HG03457 (cell line): ENCODE data around the gene ALG10.
A peak's percentile ranks its signal among the peaks of the same experiment; 100 is the strongest.
"Not testable (repeated sequence)": the region's sequence is repeated elsewhere in the genome, so short reads cannot be mapped to it uniquely, and the experiment has no call there.

Experiments used
- ATAC-seq: cut with Tn5 transposase; IDR thresholded peaks from one replicate; pipeline ENCODE4 v1.9.1; 2021; ENCODE audit warnings: moderate number of reproducible peaks; ENCODE audit not compliant: unreplicated experiment

ALG10 gene, protein sequence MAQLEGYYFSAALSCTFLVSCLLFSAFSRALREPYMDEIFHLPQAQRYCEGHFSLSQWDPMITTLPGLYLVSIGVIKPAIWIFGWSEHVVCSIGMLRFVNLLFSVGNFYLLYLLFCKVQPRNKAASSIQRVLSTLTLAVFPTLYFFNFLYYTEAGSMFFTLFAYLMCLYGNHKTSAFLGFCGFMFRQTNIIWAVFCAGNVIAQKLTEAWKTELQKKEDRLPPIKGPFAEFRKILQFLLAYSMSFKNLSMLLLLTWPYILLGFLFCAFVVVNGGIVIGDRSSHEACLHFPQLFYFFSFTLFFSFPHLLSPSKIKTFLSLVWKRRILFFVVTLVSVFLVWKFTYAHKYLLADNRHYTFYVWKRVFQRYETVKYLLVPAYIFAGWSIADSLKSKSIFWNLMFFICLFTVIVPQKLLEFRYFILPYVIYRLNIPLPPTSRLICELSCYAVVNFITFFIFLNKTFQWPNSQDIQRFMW

DNA sequence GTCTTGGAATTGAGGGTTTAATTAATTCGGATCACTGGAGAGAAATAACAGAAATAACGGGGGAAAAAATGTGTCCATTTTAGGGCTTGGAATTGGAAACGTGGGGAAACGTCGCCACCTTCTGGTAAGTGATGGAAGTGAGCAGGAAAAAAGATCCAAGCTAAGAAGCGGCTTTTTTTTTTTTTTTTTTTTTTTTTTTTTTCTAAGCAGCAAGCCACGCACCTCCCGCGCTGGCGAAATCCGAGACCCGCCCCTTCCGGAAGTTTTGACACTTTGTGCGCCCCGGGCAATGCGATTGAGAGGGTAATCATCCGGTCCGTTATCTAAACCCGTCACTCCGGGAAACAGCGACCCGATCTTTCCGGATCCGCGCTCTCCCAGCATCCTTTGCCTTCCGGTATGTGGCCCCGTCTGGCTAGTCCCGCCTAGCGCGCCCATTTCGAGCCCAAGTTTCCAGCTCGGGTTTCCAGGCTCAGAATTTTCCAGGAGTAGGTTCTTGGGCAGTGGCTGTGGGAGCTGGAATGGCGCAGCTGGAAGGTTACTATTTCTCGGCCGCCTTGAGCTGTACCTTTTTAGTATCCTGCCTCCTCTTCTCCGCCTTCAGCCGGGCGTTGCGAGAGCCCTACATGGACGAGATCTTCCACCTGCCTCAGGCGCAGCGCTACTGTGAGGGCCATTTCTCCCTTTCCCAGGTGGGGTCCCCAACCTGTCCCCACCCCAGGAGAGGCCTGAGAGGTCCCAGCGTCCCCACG lies at the start of gene ALG10:
ALG10 (plus strand) TSS at position 418 of the 752 bp plus-strand sequence; CDS start at position 522, 104 bp downstream.
- ATAC-seq, result peak; percentile 100

DNA sequence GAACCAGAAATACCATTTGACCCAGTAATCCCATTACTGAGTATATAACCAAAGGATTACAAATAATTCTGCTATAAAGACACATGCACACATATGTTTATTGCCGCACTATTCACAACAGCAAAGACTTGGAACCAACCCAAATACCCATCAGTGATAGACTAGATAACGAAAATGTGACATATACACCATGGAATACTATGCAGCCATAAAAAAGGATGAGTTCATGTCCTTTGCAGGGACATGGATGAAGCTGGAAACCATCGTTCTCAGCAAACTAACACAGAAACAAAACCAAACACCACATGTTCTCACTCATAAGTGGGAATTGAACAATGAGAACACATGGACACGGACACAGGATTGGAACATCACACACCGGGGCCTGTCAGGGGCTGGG lies 49.4 kb upstream of the ALG10 start:
- ATAC-seq, result not testable (repeated sequence)

DNA sequence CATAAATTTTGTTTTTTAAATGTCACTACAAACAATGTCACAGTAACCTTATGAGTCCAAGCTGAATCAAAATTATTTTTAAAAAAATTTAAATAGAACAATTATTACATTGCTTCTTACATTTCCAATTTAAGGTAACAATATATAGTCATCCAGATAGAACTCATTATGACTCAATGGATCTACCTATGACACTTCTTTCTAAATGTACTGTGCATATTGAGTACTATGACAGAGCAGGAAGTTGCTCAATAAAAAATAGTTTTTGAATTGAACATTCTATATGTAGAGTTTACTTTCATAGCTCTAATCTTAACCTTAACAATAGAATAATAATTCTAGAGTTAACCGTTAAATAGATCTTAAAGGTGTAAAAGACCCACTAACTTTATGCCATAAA lies 44.4 kb upstream of the ALG10 start:
- ATAC-seq, result no peak

DNA sequence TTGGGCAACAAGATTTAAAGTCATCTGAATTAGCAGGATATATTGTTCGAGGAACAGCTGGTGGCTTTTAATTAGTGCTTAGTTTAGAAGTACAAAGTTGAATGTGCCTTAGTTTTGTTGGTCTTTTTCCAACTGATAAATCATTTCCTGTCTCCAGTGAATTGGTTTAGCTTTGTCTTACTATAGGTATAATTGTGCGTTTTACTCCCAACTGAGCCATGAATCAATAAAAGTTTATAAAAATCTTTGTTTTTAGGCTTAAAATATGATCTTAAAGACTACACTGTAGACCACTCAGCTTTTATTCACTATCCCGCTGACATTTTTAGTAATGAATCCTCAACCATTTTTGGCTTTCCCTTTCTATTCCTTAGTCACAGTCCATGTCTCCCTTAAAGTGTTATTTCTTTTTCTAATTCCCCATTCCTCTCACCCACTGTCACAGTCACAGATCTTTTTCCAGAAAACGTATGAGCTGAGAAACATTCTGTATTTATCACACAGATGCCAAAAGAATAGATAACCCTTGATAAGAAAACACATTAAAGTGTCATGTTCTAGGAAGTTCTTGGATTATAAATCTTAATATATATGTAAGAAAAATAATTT lies 34.0 kb upstream of the ALG10 start:
- no peak for ATAC-seq

DNA sequence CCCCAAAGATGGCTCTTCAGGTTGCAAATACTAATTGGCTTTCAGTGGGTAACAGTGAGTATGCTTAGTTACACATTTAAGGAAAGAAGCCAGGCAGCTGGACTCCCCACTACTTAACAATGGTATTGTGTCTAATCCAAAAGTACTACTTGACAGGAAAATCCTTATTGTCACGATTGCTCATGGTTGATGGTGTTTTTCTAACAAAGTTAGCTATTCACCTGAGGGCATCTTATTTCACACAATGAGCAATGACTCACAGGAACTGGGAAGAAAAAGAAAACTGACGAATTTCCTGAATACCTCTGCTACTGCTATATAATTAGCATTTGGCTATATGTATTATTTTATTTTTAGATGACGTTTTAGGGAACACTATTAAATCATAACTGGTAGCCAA lies 33.4 kb upstream of the ALG10 start:
- ATAC-seq, result no peak

DNA sequence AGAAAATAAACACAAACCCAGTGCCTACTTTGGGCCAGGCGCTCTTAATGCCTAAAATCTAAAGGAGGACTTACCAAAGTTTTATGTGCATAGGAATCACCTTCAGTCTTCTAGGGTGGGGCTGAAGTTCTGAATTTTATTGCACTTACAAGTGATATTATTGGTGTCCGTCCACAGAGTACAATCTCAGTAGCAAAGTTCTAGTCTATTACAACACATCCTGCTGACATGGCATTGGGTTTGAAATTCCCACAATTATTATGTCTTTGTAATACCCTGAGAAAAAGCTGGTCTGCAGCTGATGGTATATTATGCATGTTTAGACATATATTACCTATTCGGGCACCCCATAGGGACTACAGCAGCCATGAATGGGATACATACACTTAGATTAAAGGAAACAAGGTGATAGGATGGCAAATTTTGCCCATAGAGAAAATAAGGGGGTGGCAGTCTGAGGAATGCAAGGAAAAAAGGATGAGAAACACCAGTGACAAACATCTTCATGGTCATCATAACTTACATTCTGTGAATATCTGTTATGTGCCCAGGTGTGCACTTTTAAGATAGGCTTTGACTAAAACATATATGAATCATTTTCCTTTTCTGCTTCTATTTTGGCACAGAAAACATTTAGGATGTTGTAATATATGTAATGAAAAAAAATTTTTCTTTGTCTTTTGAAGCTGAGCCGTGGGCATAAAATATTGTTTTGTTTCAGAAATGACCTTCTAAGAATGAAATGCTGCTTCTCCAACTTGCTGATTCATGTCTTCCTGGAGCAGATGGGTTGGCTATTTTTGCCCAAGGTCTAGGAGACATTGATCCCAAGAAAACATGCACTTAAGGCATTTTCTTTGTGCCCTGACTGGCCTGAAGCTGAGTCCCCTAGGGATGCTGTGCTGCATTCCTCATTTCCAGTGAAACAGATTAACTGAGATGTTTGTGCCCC lies 27.2 kb upstream of the ALG10 start:
- ATAC-seq, result no peak

DNA sequence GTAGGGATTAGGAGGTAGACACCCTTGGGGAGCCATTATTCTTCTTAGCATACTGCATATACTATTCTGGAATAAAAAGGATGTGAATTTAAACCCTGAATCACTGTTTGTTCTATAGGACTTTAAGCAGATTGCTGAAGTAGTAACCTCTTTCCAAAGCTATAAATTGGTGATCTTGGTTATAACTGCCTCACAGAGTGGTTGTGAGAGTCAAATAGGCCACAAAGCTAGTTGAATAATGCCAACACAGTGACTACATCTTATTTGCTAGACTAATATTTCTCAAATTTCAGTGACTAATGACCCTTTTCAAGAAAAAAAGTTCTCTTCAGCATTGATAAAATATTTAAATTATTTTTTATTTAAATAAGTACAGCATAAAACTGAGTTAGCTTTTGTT lies 13.5 kb upstream of the ALG10 start:
- ATAC-seq, result not testable (repeated sequence)

DNA sequence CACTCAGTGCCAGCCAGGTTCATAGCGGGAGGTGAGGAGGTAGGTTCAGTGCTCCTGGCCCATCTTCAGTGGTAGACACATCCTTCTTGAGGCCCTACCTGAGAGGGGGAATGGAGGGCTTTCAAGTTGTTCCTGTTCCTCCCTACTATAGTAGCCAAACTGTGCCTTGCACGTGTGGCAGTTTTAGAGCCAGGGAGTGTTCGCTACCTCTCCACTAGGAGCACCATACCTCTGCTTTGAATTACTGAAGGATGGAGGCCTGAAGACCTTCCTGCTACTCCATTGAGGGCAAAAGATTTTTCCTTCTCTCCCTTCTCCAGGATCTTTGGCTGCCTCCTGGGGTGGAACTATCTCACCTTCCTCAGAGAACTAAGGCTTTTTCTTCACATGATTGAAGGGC lies 5.9 kb upstream of the ALG10 start:
- ATAC-seq, result no peak

DNA sequence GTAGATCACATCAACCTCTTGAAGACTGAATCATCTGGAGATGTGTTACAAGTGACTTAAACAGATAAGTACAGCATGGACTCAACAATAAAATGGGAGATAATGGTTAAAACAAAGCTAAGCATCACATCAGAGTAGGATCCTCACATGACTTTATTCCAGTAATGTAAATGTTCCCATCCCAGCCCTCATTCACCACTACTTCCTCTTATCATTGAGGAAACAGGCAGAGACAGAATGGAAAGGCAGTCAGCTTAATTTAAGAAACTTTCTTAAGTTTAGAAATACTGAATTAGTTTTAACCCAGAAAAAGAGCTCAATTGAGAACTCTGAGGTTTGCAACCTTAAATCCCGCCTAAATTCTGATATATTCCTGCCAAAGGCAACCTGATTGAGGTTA lies 1.2 kb upstream of the ALG10 start:
- ATAC-seq, result no peak

DNA sequence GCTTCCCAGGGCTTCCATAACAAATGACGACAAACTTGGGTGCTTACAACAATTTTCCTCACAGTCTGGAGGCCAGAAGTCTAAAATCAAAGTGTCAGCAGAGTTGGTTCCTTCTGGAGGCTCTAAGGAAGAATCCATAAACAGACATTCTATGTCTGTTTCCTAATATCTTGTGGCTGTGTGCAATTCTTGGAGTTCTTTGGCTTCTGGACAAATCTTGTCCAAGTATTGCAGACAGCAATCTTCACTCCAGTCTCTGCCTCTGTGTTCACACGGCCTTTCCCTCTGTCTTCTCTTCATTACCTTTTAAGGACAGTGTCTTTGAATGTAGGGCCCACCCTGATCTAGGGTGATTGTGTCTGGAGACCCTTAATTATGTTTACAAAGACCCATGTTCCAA lies 5.4 kb downstream of the ALG10 start:
- not testable (repeated sequence) for ATAC-seq

DNA sequence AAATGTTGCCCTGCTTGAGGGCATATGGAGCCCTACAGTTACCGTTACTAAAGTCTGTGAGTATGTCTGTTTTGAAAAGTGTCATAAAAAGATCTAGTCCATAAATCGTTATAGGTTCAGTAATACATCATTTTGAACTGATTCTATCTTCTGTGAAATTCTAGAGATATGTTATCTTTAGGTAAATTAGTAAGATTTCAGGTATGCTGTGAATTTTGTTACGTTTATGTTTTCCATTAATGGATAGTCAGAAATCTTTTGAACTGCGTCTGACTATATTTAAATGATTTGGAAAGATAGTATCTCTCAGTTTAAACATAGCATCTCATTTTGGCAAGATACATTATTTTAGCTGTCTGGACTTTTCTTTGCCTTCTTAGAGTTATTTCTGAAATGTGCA lies 8.3 kb downstream of the ALG10 start:
- no peak for ATAC-seq

DNA sequence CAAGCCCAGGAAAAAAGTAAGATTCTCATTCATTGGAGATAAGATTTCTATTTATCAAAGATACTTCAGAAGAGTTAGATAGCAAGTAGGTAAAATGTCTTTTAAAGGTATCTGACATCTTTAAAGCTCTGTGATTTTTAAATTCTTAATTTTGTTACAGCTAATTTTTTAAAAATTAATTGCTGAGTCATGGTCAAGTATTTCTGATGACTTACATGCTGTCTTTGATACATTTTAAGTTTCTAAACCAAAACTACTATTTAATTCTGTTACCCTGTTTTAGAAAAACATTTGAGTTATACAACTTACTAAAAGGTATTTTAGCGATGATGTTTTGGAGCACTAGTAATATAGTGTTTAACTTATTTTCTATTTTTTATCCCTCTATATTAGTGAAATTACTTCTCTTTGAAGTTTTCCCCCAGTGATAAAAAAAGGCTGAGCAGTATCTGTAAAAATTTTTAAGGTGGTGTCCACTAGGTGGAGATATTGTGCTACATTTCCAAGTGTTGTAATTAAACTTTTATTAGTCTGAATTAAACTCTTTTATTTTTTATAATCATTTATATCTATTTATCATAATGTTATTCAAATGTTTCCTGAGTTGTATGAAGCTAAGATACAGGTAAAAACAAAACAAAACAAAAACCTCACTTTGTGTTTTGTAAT lies 11.5 kb downstream of the ALG10 start:
- ATAC-seq, result no peak

DNA sequence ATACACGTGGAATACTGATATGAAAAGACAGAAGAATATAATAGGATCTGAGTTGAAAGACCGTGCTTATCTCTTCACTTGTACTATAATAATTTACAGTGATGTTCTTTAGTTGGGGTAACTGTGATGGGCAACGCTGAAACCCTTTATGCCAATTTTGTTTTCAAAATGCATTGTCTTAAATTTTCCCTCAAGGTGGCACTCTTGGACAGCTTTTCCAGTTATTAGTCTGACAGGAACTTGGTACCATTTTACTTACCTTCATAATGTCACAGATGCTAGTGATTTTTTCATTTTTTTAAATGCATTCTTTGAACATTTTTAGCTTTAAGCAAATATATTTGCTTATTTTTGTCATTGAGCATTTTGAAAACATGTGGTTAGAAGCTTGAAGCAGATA lies 16.1 kb downstream of the ALG10 start:
- not testable (repeated sequence) for ATAC-seq

DNA sequence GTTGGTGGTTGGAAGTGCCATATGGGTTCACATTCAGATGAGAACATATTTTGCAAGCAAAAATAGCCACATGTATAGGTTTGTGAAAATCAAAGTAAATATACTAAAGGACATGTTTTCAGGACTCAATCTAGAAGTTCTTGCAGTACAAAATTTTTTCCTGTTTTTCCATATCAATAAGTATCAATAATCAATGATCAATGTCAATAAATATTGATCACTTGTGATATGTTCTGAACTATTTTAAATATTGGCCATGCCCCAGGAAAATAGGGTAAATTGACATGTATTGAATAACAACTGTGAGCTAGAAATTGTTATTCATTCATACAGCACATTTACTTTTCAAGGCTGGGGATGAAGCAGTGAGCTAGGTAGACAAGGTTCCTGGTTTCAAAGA lies 24.3 kb downstream of the ALG10 start:
- no peak for ATAC-seq

DNA sequence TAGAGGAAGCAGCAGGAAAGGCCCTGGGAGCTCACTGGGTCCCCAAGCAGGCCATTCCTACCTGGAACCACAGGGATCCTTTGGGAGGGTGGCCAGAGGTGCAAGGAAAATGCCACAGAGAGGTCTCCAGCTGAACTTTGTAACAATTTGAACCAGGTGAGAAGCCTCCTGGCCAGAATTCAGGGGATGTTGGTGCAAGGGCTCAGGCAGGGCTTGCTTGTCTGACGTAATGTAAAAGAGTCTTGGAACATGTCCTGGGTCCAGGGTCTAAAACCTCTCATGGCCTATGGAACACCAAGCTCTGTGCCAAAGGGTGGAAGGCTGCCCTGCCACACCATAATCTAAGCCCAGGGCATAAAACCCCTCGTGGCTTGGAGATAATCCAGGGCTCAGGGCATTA lies 25.6 kb downstream of the ALG10 start:
- not testable (repeated sequence) for ATAC-seq

DNA sequence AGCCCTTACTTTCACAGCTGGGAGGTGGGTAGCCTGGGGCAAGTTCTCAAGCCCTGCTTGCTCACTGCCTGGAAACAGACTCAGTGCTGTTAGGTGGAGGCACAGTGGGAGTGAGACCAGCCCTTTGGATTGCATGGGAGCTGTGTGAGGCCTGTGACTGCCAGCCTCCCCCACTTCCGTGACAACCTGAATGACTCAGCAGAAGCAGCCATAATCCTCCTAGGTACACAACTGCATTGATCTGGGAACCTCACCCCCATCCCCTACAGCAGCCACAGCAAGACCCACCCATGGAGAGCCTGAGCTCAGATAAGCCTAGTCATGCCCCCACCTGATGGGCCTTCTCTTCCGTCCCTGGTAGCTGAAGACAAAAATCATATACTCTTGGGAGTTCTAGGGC lies 26.4 kb downstream of the ALG10 start:
- no peak for ATAC-seq

DNA sequence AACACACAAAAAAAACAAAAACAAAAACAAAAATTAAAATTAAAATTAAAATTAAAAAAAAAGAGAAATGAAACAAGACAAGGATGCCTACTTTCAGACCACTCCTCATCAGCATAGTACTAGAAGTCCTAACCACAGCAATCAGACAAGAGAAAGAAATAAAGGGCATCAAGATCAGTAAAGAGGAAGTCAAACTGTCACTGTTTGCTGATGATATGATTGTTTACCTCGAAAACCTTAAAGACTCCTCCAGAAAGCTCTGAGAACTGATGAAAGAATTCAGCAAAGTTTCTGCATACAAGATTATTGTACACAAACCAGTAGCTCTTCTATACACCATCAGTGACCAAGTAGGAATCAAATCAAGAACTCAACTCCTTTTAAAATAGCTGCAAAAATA lies 29.2 kb downstream of the ALG10 start:
- ATAC-seq, result no peak

DNA sequence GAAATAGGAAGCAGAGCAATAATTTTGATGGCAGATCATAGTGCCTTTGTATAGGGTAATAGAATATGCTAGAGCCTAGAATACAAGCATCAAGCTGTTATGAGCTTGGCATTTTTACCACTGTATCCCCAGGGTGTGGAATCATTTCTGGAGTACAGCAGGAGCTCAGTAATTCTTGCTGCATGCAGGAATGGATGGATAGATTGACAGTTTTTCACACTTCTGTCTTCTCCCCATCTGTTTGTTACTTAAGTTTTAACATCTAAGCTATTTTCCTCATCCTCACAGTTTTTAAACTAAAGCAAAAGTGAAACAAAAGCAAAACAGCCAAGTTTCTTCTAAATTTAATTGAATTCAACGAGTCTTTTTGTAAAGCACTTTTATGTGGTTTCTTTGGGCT lies 32.6 kb downstream of the ALG10 start:
- no peak for ATAC-seq
